ENCODE measurements around the gene CACNA1D.

Gene CACNA1D

GRCh38 chr3:53830944-53831343, 336.5 kb downstream of the CACNA1D start:
- DNase-seq (ENCODE audit: low spot score) = no peak
- in situ Hi-C loops (cut with MboI; ENCODE audit: low sequenced_read_pairs, unreplicated experiment) = no loop called here
- no peak for TF ChIP-seq CTCF (IDR thresholded peaks at IDR 0.05; ENCODE audit: borderline replicate concordance, control extremely low read depth, extremely low read depth, insufficient read depth, missing control alignments)

- DNase-seq (ENCODE audit: low spot score) = no peak
- TF ChIP-seq CTCF (IDR thresholded peaks at IDR 0.05; ENCODE audit: borderline replicate concordance, control extremely low read depth, extremely low read depth, insufficient read depth, missing control alignments) = no peak
- in situ Hi-C loops (cut with MboI; ENCODE audit: low sequenced_read_pairs, unreplicated experiment) = no loop called here
Observed at GRCh38 chr3:53833053-53833645, 338.7 kb downstream of the CACNA1D start.

DNA sequence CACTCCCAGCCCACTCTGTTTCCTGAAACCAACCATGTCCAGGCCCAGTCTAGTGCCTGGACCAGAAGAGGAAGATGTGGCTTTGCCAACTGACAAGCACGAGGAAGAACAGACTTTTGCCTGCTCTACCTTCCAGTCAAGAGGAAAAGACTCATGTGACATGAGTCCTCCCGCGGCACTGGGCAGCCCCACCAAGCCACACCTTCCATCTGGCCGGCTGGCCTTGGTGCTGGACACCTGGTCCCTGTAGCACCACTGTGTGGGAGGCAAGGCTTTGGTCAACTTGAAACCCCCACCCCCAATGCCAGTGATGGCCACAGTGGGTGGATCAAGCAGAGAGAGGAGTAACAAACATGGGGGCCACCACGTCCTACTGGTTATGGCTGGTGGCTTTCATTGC, 339.3 kb downstream of the CACNA1D start:
- in situ Hi-C loops (cut with MboI; ENCODE audit: low sequenced_read_pairs, unreplicated experiment) = no loop called here
- no peak for TF ChIP-seq CTCF (IDR thresholded peaks at IDR 0.05; ENCODE audit: borderline replicate concordance, control extremely low read depth, extremely low read depth, insufficient read depth, missing control alignments)
- no peak for DNase-seq (ENCODE audit: low spot score)

GRCh38 chr3:53834429-53835095, 340.2 kb downstream of the CACNA1D start:
- in situ Hi-C loops (cut with MboI; ENCODE audit: low sequenced_read_pairs, unreplicated experiment) = no loop called here
- DNase-seq (ENCODE audit: low spot score) = no peak
- no peak for TF ChIP-seq CTCF (IDR thresholded peaks at IDR 0.05; ENCODE audit: borderline replicate concordance, control extremely low read depth, extremely low read depth, insufficient read depth, missing control alignments)

GRCh38 chr3:53835257-53835656, 340.8 kb downstream of the CACNA1D start:
- DNase-seq (ENCODE audit: low spot score) = no peak
- in situ Hi-C loops (cut with MboI; ENCODE audit: low sequenced_read_pairs, unreplicated experiment) = no loop called here
- TF ChIP-seq CTCF (IDR thresholded peaks at IDR 0.05; ENCODE audit: borderline replicate concordance, control extremely low read depth, extremely low read depth, insufficient read depth, missing control alignments) = no peak

DNA sequence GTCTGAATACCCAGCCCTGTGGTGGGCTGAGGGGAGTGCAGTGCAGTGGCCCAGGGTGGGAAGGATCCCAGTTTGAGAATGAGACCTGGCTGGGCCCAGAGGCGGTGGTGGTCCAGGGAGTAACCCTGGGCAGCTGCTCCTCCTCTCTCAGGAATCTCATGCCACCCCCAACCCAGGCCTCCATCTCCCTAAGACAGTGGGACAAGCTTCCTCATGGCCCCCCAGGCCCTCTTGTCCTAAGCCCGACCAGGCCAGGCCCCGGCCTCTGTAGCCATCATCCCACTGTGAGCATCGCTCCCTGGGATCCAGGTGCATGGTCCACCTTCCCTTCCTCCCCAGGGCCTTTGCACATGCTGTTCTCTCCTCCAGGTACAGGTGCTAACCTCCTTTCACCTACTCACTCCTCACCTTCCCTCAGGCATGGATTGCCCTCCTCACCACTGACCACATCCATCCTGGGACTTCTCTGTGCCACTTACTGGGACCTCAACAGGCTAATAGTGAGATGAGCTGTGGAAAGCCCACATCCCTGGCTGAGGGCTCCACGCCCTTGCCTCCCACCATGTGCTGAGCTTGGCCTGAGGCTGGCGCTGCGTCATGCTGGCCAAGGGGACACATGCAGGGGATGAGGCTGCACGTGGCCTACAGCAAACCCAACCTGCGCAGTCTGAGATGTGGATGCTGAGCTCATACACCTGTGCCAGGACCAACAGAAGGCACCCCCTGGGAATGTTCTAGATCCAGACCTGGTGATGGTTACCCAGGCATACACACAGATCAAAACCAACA, 341.9 kb downstream of the CACNA1D start:
- TF ChIP-seq CTCF (IDR thresholded peaks at IDR 0.05; ENCODE audit: borderline replicate concordance, control extremely low read depth, extremely low read depth, insufficient read depth, missing control alignments) = no peak
- in situ Hi-C loops (cut with MboI; ENCODE audit: low sequenced_read_pairs, unreplicated experiment) = no loop called here
- DNase-seq (ENCODE audit: low spot score) = no peak

All from GM13976 (cell line).